Mesenteric fat pad (tissue), 1 donor: ENCODE results near the gene SMIM1. TPM values are rescaled to one million over a fixed set of nuclear protein-coding genes. Genes with fewer than 3 reads are reported as not detected.

Experiments used
- DNase-seq: peaks from one replicate; pipeline ENCODE4 v3.0.0-alpha.2; 2020; ENCODE audit warnings: low spot score
- total RNA-seq: library from RNA; stranded (reverse); fragmentation: NEBNext Ultra II Directional; extraction: Animal tissue kit (Norgen Biotek cat#: 25700); gene quantifications from one replicate; pipeline ENCODE4 v1.2.1, GENCODE V29; 2021
- donor health status: DM: yes; HTN: yes; CAD: no.

Gene SMIM1
- total RNA-seq, 1 donor from 2014 or later, result 3.7 TPM

DNA sequence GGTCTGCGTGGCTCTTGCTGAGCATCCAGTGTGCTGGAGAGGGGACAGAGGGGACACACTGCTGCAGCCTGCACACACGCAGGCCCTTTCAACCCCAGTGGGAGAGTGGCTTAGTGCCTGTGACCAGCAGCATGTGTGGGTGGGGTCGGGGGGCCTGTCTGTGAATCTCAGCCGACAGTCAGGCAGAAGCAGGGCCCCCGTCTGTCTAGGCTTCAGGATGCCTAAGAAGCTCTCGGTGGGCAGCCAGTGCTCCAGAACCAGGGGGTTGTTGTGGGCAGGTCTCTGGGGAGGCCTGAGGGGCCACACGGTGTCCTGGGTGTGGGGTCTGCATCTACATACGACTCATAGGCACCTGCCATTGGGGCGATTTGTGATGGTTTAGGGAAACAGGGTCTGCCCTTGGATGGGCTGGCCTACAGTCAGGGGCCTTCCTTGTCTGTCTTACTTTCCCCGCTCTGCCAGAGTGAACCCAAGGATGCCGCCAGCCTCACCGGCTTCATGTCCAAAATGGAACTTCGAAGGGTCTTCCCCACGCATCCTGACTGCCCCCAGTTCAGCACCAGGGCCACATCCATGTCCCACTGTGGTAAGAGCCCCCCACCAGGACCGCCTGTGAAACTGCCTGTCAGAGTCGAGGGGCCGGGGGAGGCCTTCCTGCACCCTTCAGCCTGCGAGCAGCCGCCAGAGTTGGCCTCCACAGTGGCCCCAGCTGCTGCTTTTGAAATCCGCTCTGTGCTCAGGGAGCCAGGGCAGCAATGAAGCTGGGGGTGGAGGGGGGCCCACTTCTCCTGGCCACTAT is 18.7 kb upstream of the SMIM1 start:
- DNase-seq, result no peak

DNA sequence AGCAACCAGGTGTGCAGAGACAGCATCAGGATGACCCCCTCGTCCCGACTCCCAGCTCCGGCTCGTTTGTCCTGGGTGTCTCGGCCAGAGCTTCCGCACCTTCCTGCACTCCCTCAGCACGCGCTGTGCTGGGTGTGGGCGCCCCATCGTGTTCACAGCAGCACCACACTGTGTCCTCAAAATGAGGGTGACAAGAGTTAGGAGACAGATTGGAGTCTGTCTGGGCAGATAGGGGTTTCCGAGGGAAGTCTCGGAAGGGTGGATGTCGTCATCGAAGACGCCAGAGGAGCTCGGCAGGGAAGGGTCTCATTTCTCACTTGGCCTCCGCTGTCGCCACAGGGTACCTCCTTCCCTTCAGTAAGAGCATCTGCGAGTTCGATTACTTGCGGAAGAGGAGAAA is 16.2 kb upstream of the SMIM1 start:
- DNase-seq, result no peak

DNA sequence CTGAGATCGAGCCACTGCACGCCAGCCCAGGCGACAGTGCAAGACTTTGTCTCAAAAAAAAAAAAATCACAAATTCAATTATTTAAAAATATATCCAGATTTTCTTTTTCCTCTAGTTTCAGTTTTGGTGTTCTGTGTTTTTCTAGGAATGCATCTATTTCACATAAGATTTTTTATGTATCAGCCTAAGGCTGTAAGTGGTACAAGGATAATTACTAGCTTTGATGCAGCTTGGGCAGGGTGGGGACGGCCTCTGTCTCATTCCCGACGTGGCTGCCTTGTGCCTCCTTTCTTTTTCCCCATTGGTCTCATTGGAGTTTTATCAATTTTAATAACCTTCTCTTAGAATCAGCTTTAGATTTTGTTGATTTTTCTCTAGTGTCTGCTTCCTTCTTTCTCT is 13.4 kb upstream of the SMIM1 start:
- DNase-seq, result no peak

DNA sequence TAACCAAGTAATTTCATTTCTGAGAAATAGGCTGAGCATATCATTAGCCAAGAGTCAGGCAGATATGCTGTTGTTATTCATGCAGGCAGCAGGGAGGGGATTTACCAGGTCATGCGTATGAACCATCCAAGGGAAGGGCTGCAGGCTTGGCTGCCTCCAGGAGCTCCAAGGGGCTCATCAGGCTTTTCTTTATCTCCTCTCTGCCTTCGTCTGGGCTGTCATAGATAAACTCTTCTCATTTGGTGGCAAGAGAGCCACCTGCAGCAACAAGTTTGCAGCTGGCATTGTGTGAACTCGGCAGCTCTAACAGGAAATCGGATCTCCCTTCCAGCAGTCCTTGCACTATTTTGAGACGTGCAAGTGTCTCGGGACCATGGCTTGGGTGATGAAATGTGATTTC is 12.8 kb upstream of the SMIM1 start:
- DNase-seq, result no peak

DNA sequence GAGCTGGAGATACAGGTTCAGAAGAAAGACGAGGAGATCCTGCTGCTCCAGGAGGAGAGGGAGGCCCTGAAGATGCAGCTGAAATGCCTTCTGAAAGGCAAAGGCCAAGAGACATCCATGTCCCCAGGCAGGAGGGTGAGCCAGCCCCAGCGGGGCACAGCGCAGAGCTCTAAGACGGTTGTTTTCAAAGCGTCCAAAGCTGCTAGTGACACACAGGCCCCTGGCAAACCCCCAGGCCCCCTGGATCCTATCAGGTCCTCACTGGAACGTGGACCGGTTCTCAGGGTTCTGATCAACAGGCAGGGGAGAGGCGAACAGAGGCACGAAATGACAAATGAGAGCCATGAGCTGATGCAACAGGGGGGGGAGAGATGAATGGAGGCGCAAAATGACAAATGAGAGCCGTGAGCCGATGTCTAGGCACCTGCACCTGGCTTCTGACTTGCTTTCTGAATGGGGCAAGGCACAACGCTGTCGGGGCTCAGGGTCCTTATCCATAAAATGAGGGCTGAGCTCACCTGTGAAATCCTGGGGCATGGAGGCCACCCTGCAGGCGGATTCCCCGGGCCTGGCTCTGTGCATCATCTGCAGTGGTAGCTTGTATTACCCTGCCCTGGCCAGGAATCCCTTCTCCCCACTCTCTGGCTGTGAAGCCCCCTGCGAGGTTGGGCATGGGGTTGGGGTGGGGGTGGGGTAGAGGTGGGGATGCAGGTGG is 11.1 kb upstream of the SMIM1 start:
- DNase-seq, result no peak

- no peak for DNase-seq
Observed at GRCh38 chr1:3762151-3762872, 10.2 kb upstream of the SMIM1 start.

GRCh38 chr1:3762873-3763228 is 9.7 kb upstream of the SMIM1 start:
- no peak for DNase-seq

DNA sequence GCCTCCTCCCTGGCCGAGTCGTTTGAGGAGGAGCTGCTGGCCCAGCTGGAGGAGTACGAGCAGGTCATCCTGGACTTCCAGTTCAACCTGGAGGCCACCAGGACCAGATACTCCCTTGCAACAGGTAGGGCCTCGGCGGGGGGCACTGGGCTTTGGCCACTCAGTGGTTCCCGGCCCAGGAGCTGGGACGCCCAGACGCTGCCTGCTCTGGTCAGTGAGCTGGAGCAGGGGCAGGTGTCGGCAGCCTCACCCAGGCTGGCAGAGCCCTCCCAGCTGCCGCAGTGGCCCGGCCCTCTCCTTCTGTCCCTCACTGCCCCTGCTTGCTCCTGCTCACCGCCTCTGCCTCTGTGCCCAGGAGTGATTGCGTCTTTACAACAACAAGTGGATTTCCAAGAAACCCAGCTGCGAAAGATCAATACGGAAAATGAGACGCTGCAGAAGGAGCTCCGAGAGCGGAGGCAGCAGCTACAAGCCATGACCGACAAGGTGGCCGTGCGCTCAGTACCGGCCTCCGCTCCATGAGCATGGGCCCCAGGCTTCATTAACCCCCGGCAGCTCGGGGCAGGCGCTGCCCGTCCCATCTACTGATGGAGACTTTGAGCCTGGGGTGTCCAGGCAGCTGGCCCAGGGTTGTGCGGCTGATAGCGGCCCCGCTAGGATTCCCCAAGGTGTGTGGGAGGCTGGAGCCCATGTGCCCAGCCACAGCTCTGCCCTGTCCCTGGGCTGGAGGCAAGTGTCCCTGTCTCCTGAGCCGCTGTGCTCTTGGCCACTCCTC is 9.0 kb upstream of the SMIM1 start:
- DNase-seq, result no peak

DNA sequence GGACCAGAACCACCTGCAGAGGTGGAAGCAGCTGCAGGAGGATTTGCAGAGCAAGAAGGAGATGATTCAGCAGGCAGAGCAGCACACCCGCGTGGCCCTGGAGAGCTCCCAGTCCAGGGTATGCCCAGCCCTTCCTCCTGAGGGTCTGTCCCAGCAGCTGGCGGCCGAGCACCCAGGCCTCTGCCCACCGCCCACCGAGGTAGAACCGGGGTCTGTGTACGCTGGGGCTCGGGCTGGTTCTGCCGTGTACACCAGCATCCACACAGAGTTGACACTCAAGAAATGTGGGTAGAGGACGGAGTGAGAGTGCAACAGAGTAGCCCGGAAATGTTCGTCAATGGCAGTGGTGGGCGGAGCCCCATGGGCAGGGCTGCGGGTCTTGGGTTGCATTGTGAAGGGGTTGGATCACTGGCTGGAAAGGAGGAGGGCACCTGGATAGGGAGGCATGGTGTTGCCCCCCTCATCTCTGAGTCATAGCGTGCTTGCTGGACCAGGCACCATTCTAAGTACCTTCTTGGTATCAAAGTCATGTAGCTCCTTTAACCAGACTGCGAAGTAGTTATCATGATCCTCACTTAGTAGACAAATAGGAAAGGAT is 5.1 kb upstream of the SMIM1 start:
- no peak for DNase-seq

GRCh38 chr1:3768811-3769390 is 3.6 kb upstream of the SMIM1 start:
- no peak for DNase-seq

- DNase-seq, result no peak
Observed at GRCh38 chr1:3770047-3770765, 2.3 kb upstream of the SMIM1 start.

- DNase-seq, result no peak
Observed at GRCh38 chr1:3771108-3772026, 1.2 kb upstream of the SMIM1 start.

DNA sequence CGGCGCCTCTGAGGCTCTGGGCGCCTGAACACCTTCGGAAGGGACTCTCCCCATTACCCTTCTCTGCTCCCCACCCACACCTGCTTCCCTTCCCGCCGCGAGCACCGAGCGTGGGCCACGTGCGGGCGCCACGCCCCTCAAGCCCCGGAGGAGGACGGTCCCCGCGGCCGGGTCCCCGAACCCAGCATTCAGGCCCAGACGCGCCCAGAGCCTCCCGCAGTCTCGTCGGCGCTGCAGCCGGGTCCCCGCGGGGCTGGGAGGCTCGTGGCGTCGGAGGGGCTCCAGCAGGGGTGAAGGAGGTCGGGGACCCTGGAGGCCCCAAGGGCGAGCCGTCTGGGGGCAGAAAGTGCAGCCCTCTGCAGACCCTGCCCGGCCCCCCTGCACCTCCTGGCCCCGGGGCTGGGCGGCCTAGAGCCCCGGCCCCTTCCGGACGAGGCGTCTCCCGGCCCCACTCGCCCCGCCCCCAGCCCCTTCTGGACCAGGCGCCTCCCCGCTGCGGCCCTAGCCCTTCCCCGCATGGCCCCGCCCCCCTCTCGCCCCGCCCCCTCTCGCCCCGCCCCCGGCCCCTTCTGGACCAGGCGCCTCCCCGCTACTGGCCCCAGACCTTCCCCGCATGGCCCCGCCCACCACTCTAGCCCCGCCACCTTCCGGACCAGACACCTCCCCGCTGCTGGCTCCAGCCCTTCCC is 378 bp upstream of the SMIM1 start:
- DNase-seq, result no peak

DNA sequence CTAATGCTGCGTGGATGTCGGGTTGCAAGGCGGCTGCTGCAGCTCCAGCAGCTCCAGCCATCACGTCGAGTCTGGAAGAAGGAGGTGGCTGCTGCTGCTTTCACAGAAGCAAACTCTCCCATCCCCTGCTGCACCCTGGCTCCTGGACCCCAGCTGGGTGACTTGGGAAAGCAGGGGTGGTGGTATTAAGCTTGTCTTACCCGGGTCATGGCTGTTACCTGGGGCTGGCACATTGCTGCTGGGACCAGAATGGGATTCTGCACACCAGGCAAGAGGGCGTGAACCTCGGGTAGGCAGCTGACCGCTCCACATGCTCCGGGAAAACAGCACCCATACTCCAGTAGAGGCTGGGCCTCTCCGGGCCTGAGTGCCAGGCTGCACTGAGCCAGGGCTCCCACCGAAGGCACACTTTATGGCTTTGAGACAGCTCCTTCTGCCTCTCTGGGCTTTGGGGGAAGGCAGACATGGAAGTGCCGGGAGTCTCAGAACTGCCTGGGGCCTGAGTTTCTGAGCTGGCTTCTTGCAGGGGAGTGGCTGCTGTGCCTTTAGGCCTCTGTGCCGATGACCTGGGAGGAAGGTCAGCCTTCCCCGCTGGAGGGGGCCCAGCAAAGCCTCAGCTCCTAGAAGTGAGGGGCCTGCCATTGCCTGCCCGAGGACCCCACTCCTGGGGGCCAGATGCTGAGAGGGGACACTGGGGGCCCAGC is 1.2 kb downstream of the SMIM1 start:
- no peak for DNase-seq

GRCh38 chr1:3774276-3774945 is 1.9 kb downstream of the SMIM1 start:
- no peak for DNase-seq

GRCh38 chr1:3774946-3775489 is 2.5 kb downstream of the SMIM1 start:
- DNase-seq, result no peak
